Mucosa of stomach (tissue), 1 donor: ENCODE data around the gene MFSD11.
"Not testable (repeated sequence)": the region's sequence is repeated elsewhere in the genome, so short reads cannot be mapped to it uniquely, and the experiment has no call there.

Source experiments
- H3K27me3 ChIP-seq: one replicate; pipeline ENCODE4 v1.7.0; 2013; ENCODE audit warnings: mild to moderate bottlenecking, low read length; ENCODE audit not compliant: control insufficient read depth, insufficient read depth
- H3K36me3 ChIP-seq: one replicate; pipeline ENCODE4 v1.7.0; 2013; ENCODE audit warnings: low read length; ENCODE audit not compliant: control insufficient read depth, insufficient read depth
- H3K4me1 ChIP-seq: one replicate; pipeline ENCODE4 v1.7.0; 2013; ENCODE audit warnings: mild to moderate bottlenecking, low read length; ENCODE audit not compliant: control insufficient read depth, insufficient read depth
- H3K4me3 ChIP-seq: one replicate; pipeline ENCODE4 v1.7.0; 2013; ENCODE audit warnings: low read length
- H3K9ac ChIP-seq: one replicate; pipeline ENCODE4 v1.7.0; 2013; ENCODE audit warnings: mild to moderate bottlenecking, low read length, moderate library complexity
- H3K9me3 ChIP-seq: one replicate; pipeline ENCODE4 v1.7.0; 2013; ENCODE audit warnings: mild to moderate bottlenecking, low read length, moderate library complexity; ENCODE audit not compliant: control insufficient read depth
- donor health status: Pancreatic carcinoma.

The MFSD11 gene

GRCh38 chr17:76808326-76808725 is 70.4 kb downstream of the MFSD11 start:
- Histone ChIP-seq H3K27me3 (no peaks in the 10 kb centered on the region), H3K4me1 (no peaks in the 10 kb centered on the region), H3K36me3 (no peaks in the 10 kb centered on the region), H3K9ac (no peak overlapping the region), H3K4me3 (no peak overlapping the region), H3K9me3 (no peaks in the 10 kb centered on the region)

GRCh38 chr17:76810956-76811355 is 73.0 kb downstream of the MFSD11 start:
- H3K9ac ChIP-seq = no peak overlapping the region
- H3K27me3 ChIP-seq = no peaks in the 10 kb centered on the region
- no peaks in the 10 kb centered on the region for H3K36me3 ChIP-seq
- H3K9me3 ChIP-seq = no peaks in the 10 kb centered on the region
- no peak overlapping the region for H3K4me3 ChIP-seq
- no peaks in the 10 kb centered on the region for H3K4me1 ChIP-seq

GRCh38 chr17:76811834-76812233 is 73.9 kb downstream of the MFSD11 start:
- Histone ChIP-seq H3K36me3 (no peaks in the 10 kb centered on the region), H3K4me3 (no peak overlapping the region), H3K27me3 (peaks cover 4% of the 10 kb centered on the region), H3K4me1 (no peaks in the 10 kb centered on the region), H3K9ac (no peak overlapping the region), H3K9me3 (no peaks in the 10 kb centered on the region)

GRCh38 chr17:76812263-76812662 is 74.3 kb downstream of the MFSD11 start:
- Histone ChIP-seq H3K4me1 (no peaks in the 10 kb centered on the region), H3K9ac (no peak overlapping the region), H3K4me3 (no peak overlapping the region), H3K36me3 (no peaks in the 10 kb centered on the region), H3K9me3 (no peaks in the 10 kb centered on the region), H3K27me3 (peaks cover 4% of the 10 kb centered on the region)

- no peak overlapping the region for H3K4me3 ChIP-seq
- H3K9ac ChIP-seq = no peak overlapping the region
- no peaks in the 10 kb centered on the region for H3K4me1 ChIP-seq
- H3K36me3 ChIP-seq = no peaks in the 10 kb centered on the region
- H3K27me3 ChIP-seq = peaks cover 4% of the 10 kb centered on the region
- no peaks in the 10 kb centered on the region for H3K9me3 ChIP-seq
Measured at GRCh38 chr17:76812968-76813367, 75.0 kb downstream of the MFSD11 start.

GRCh38 chr17:76815907-76816589 is 78.1 kb downstream of the MFSD11 start:
- H3K9ac ChIP-seq, H3K4me3 ChIP-seq, H3K36me3 ChIP-seq, H3K4me1 ChIP-seq, H3K9me3 ChIP-seq: not testable (repeated sequence)
- H3K27me3 ChIP-seq = peaks cover 11% of the 10 kb centered on the region

- Histone ChIP-seq H3K27me3 (peaks cover 11% of the 10 kb centered on the region), H3K9me3 (no peaks in the 10 kb centered on the region), H3K4me3 (no peak overlapping the region), H3K36me3 (no peaks in the 10 kb centered on the region), H3K4me1 (no peaks in the 10 kb centered on the region), H3K9ac (no peak overlapping the region)
Measured at GRCh38 chr17:76816590-76817135, 78.7 kb downstream of the MFSD11 start.

GRCh38 chr17:76820039-76820438 is 82.1 kb downstream of the MFSD11 start:
- Histone ChIP-seq H3K27me3 (peaks cover 11% of the 10 kb centered on the region), H3K4me3 (no peak overlapping the region), H3K9me3 (no peaks in the 10 kb centered on the region), H3K9ac (no peak overlapping the region), H3K4me1 (no peaks in the 10 kb centered on the region), H3K36me3 (no peaks in the 10 kb centered on the region)

GRCh38 chr17:76820561-76820960 is 82.6 kb downstream of the MFSD11 start:
- no peaks in the 10 kb centered on the region for H3K4me1 ChIP-seq
- no peak overlapping the region for H3K9ac ChIP-seq
- no peaks in the 10 kb centered on the region for H3K36me3 ChIP-seq
- peaks cover 11% of the 10 kb centered on the region for H3K27me3 ChIP-seq
- H3K4me3 ChIP-seq = no peak overlapping the region
- H3K9me3 ChIP-seq = no peaks in the 10 kb centered on the region

GRCh38 chr17:76822184-76822778 is 84.4 kb downstream of the MFSD11 start:
- peaks cover 7% of the 10 kb centered on the region for H3K27me3 ChIP-seq
- no peak overlapping the region for H3K4me3 ChIP-seq
- no peak overlapping the region for H3K9ac ChIP-seq
- H3K4me1 ChIP-seq = no peaks in the 10 kb centered on the region
- no peaks in the 10 kb centered on the region for H3K9me3 ChIP-seq
- H3K36me3 ChIP-seq = no peaks in the 10 kb centered on the region

GRCh38 chr17:76824093-76824492 is 86.2 kb downstream of the MFSD11 start:
- no peak overlapping the region for H3K9ac ChIP-seq
- no peaks in the 10 kb centered on the region for H3K4me1 ChIP-seq

GRCh38 chr17:76826330-76827068 is 88.6 kb downstream of the MFSD11 start:
- no peak overlapping the region for H3K9ac ChIP-seq
- no peak overlapping the region for H3K4me3 ChIP-seq
- H3K36me3 ChIP-seq = no peaks in the 10 kb centered on the region
- H3K4me1 ChIP-seq = no peaks in the 10 kb centered on the region
- H3K9me3 ChIP-seq = no peaks in the 10 kb centered on the region
- H3K27me3 ChIP-seq = no peaks in the 10 kb centered on the region

More at GRCh38 chr17:76824093-76824492, 86.2 kb downstream of the MFSD11 start:
- no peaks in the 10 kb centered on the region for H3K36me3 ChIP-seq
- no peak overlapping the region for H3K4me3 ChIP-seq
- peaks cover 7% of the 10 kb centered on the region for H3K27me3 ChIP-seq
- no peaks in the 10 kb centered on the region for H3K9me3 ChIP-seq
